Body of pancreas (tissue), 4 donors: ENCODE measurements around the gene TKTL2. TPM values are rescaled to one million over a fixed set of nuclear protein-coding genes. Genes with fewer than 3 reads are reported as not detected.
"Not testable (repeated sequence)": the region's sequence is repeated elsewhere in the genome, so short reads cannot be mapped to it uniquely, and the experiment has no call there.

Source experiments
- ATAC-seq: fragments of 150-250 bp; one replicate; pipeline ENCODE4 v1.9.1; 2016
- DNase-seq, 4 donors: peaks; one replicate each; pipeline ENCODE4 v3.0.0-alpha.2; 2019
- H3K27ac ChIP-seq, 4 donors: fragments of 200-600 bp; sonication (generic); 1 replicate in 3 of 4; 2 replicates in 1 of 4; pipeline versions ENCODE4 v1.5.1 to v1.6.1; 2016 to 2019; ENCODE audit warnings: mild to moderate bottlenecking in 1 of 4, mixed read lengths in 1 of 4, moderate library complexity in 1 of 4
- H3K27me3 ChIP-seq, 2 donors: fragments of 200-600 bp; sonication (generic); one replicate each; pipeline ENCODE4 v1.6.0; 2016; ENCODE audit warnings: mild to moderate bottlenecking in 1 of 2
- H3K36me3 ChIP-seq, 2 donors: fragments of 200-600 bp; sonication (generic); replicated peaks in 1 of 2; 2 replicates each; pipeline ENCODE4 v1.5.1; 2016; ENCODE audit warnings: low read depth in 2 of 2; ENCODE audit not compliant: insufficient read depth in 1 of 2
- H3K4me1 ChIP-seq: fragments of 200-600 bp; sonication (generic); one replicate; pipeline ENCODE4 v1.6.0; 2016
- H3K4me3 ChIP-seq, 2 donors: fragments of 200-600 bp; sonication (generic); 1 replicate in 1 of 2; 2 replicates in 1 of 2; pipeline ENCODE4 v1.5.1; 2016 to 2019
- H3K9me3 ChIP-seq, 3 donors: fragments of 200-600 bp; sonication (generic); 1 replicate in 2 of 3; 2 replicates in 1 of 3; pipeline ENCODE4 v1.5.1; 2016
- CTCF ChIP-seq, 7 experiments: fragments of 450-650 bp in 4 of 7; fragments of 200-600 bp in 3 of 7; sonication (generic) in 3 of 7; IDR thresholded peaks; one replicate each; pipeline ENCODE4 v1.5.1; 2016 to 2019; ENCODE audit warnings: antibody characterized with exemption in 7 of 7
- POLR2A ChIP-seq, 3 donors: fragments of 450-650 bp; IDR thresholded peaks; one replicate each; pipeline ENCODE4 v1.6.1; 2016; ENCODE audit warnings: antibody characterized with exemption in 3 of 3, mild to moderate bottlenecking in 2 of 3
- WGBS, 2 donors: methylation state at CpG; one replicate each; pipeline ENCODE4 v1.1.5; 2017; 5-methylcytosine and 5-hydroxymethylcytosine counted together
- intact Hi-C: fragments of 100-400 bp; cut with DNase I; formaldehyde crosslinking; loops from one replicate; pipeline ENCODE4 v1.15.1; 2023
- total RNA-seq, 2 donors: library from RNA; depleted of rRNA; stranded (reverse); fragments of >200 nt; gene quantifications; one replicate each; pipeline ENCODE4 v1.1.0, GENCODE V29; 2016

The TKTL2 gene
- total RNA-seq, 2 donors from 2014 or later: not detected

DNA sequence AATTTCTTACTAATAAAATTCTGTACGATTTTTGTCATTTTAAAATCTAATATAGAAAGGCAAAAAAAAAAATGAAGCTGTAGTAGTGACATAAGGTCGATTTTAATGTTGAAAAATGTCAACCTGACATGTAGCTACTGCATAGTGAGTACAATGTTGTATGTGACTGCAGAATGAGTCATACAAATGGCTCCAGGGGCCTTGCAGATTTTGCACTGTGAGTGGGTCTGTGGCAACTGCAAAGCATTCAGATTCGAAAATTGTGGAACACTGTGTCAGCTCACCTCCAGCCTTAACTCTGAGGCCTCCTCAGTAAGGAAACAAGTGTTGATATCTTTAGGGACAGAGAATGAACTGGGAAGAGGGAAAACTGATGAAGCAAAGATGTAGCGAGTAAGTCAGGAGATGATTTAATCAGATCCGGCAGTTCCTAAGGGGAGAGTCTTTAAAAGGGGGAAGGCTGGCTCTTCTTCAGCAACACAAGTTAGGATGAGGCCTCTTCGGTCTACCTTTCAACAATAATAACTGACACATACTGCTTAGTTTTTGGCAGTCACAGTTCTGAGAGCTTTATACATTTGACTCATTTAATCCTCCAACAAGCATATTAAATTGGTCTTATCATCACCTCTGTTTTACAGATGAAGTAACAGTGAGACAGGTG lies 24.9 kb downstream of the TKTL2 start:
- H3K4me3 ChIP-seq: no peak overlapping the region
- DNase-seq (no peak), ATAC-seq (no peak)
- H3K36me3 ChIP-seq: no peaks in the 10 kb centered on the region
- H3K4me1 ChIP-seq: no peaks in the 10 kb centered on the region
- H3K27ac ChIP-seq: no peak overlapping the region
- TF ChIP-seq CTCF (IDR thresholded peaks at IDR 0.05) (no peak), POLR2A (IDR thresholded peaks at IDR 0.05) (no peak)
- WGBS, 2 donors: 55 to 59% methylated on average over 6 of the region's 6 CpGs
- intact Hi-C loops: no loop called here
- H3K27me3 ChIP-seq: no peaks in the 10 kb centered on the region
- H3K9me3 ChIP-seq: no peaks in the 10 kb centered on the region

DNA sequence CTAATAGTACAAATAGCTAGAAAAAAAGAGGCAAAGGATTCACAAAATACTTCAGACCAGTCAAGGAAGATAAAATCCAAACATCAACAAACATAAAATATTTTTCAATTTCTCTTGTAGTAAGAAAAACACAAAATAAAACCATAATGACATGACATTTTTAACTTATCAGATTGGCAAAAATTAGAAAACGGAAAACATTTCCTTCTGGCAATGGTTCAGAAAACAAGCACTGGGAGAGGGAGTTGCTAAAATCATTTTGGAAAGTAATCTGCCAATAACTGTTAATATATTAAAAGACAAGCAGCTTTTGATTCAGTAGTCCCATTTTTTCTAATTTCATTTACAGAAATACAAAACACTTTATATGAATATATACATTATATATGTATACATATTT lies 26.1 kb downstream of the TKTL2 start:
- Histone ChIP-seq H3K4me1 (no peaks in the 10 kb centered on the region), H3K9me3 (no peaks in the 10 kb centered on the region), H3K36me3 (no peaks in the 10 kb centered on the region), H3K4me3 (no peak overlapping the region), H3K27ac (peak overlapping the region in 1 of 4 donors; percentile 37), H3K27me3 (no peaks in the 10 kb centered on the region)
- no peak for TF ChIP-seq POLR2A (IDR thresholded peaks at IDR 0.05)
- no peak for TF ChIP-seq CTCF (IDR thresholded peaks at IDR 0.05)
- WGBS, 2 donors: 20 to 23% methylated on average over 1 of the region's 1 CpG
- intact Hi-C loops: no loop called here
- no peak for DNase-seq
- ATAC-seq: no peak

GRCh38 chr4:163447023-163447422 lies 26.5 kb downstream of the TKTL2 start:
- ATAC-seq, H3K36me3 ChIP-seq, H3K4me3 ChIP-seq, intact Hi-C loops, H3K9me3 ChIP-seq, H3K27me3 ChIP-seq, H3K4me1 ChIP-seq: not testable (repeated sequence)
- DNase-seq: peak in 2 of 4 donors; percentile 3 to 12
- H3K27ac ChIP-seq: peak overlapping the region in 1 of 4 donors; percentile 37
- 66 to 74% methylated on average over 12 of the region's 12 CpGs for WGBS, 2 donors

GRCh38 chr4:163440040-163440439 lies 33.5 kb downstream of the TKTL2 start:
- no peaks in the 10 kb centered on the region for H3K9me3 ChIP-seq
- intact Hi-C loops: no loop called here
- TF ChIP-seq POLR2A (IDR thresholded peaks at IDR 0.05) (no peak), CTCF (IDR thresholded peaks at IDR 0.05) (no peak)
- ATAC-seq (no peak), DNase-seq (no peak)
- H3K27me3 ChIP-seq: no peaks in the 10 kb centered on the region
- WGBS, 2 donors: 23 to 38% methylated on average over 2 of the region's 2 CpGs
- no peak overlapping the region for H3K27ac ChIP-seq
- no peaks in the 10 kb centered on the region for H3K4me1 ChIP-seq
- no peak overlapping the region for H3K4me3 ChIP-seq
- H3K36me3 ChIP-seq: no peaks in the 10 kb centered on the region

Other genes starting within 250 kb of the TKTL2 start
- gene NPY1R, start 141.2 kb downstream of the TKTL2 start, total RNA-seq: 10 to 100 TPM in 1 of 2 donors, 1 to 10 TPM in 1; 4.9 to 14.0 TPM
- under 1 TPM in 1 of 2 donors, not detected in 1; 0.52 TPM for gene NPY5R, start 129.9 kb downstream of the TKTL2 start, total RNA-seq
- 10 to 100 TPM; 17.5 to 19.2 TPM for gene TMA16, start 20.9 kb upstream of the TKTL2 start, total RNA-seq